ENCODE results near the gene CIZ1. TPM values are rescaled to one million over a fixed set of nuclear protein-coding genes. Genes with fewer than 3 reads are reported as not detected.

Gene CIZ1
- total RNA-seq, 1 donor from 2014 or later: 174 TPM

GRCh38 chr9:128159522-128159783, 31.9 kb downstream of the CIZ1 start:
- Mint-ChIP-seq H3K4me1 (ENCODE audit: low read depth, unreplicated experiment) (no peaks in the 10 kb centered on the region), H3K4me3 (ENCODE audit: unreplicated experiment) (peak overlapping the region; percentile 70), H3K36me3 (ENCODE audit: unreplicated experiment) (peaks cover 6% of the 10 kb centered on the region), H3K27ac (ENCODE audit: unreplicated experiment) (peak overlapping the region; percentile 89), H3K9me3 (ENCODE audit: unreplicated experiment) (peaks cover 4% of the 10 kb centered on the region), H3K27me3 (ENCODE audit: unreplicated experiment) (peaks cover 5% of the 10 kb centered on the region)
- no peak for TF ChIP-seq CTCF (IDR thresholded peaks at IDR 0.05; ENCODE audit: partially characterized antibody, unreplicated experiment)
- no peak for DNase-seq

- H3K4me3 Mint-ChIP-seq (ENCODE audit: unreplicated experiment): no peak overlapping the region
- no peak for TF ChIP-seq CTCF (IDR thresholded peaks at IDR 0.05; ENCODE audit: partially characterized antibody, unreplicated experiment)
- H3K27me3 Mint-ChIP-seq (ENCODE audit: unreplicated experiment): no peaks in the 10 kb centered on the region
- no peaks in the 10 kb centered on the region for H3K36me3 Mint-ChIP-seq (ENCODE audit: unreplicated experiment)
- H3K4me1 Mint-ChIP-seq (ENCODE audit: low read depth, unreplicated experiment): no peaks in the 10 kb centered on the region
- no peak overlapping the region for H3K27ac Mint-ChIP-seq (ENCODE audit: unreplicated experiment)
- peaks cover 3% of the 10 kb centered on the region for H3K9me3 Mint-ChIP-seq (ENCODE audit: unreplicated experiment)
- DNase-seq: peak; percentile 5
Measured at GRCh38 chr9:128155736-128156500, 35.5 kb downstream of the CIZ1 start.

GRCh38 chr9:128153947-128154695, 37.3 kb downstream of the CIZ1 start:
- H3K9me3 Mint-ChIP-seq (ENCODE audit: unreplicated experiment): peaks cover 5% of the 10 kb centered on the region
- TF ChIP-seq CTCF (IDR thresholded peaks at IDR 0.05; ENCODE audit: partially characterized antibody, unreplicated experiment): no peak
- H3K4me3 Mint-ChIP-seq (ENCODE audit: unreplicated experiment): no peak overlapping the region
- peaks cover 3% of the 10 kb centered on the region for H3K27me3 Mint-ChIP-seq (ENCODE audit: unreplicated experiment)
- no peak overlapping the region for H3K27ac Mint-ChIP-seq (ENCODE audit: unreplicated experiment)
- H3K4me1 Mint-ChIP-seq (ENCODE audit: low read depth, unreplicated experiment): peaks cover 3% of the 10 kb centered on the region
- no peak for DNase-seq
- no peaks in the 10 kb centered on the region for H3K36me3 Mint-ChIP-seq (ENCODE audit: unreplicated experiment)

- DNase-seq: no peak
- no peak overlapping the region for H3K4me3 Mint-ChIP-seq (ENCODE audit: unreplicated experiment)
- peaks cover 3% of the 10 kb centered on the region for H3K4me1 Mint-ChIP-seq (ENCODE audit: low read depth, unreplicated experiment)
- H3K27me3 Mint-ChIP-seq (ENCODE audit: unreplicated experiment): peaks cover 3% of the 10 kb centered on the region
- TF ChIP-seq CTCF (IDR thresholded peaks at IDR 0.05; ENCODE audit: partially characterized antibody, unreplicated experiment): no peak
- H3K27ac Mint-ChIP-seq (ENCODE audit: unreplicated experiment): no peak overlapping the region
- peaks cover 5% of the 10 kb centered on the region for H3K9me3 Mint-ChIP-seq (ENCODE audit: unreplicated experiment)
- H3K36me3 Mint-ChIP-seq (ENCODE audit: unreplicated experiment): no peaks in the 10 kb centered on the region
Measured at GRCh38 chr9:128153060-128153946, 38.1 kb downstream of the CIZ1 start.
